HepG2 (cell line): ENCODE data around the gene MAN2B2. TPM values are rescaled to one million over a fixed set of nuclear protein-coding genes. Genes with fewer than 3 reads are reported as not detected.
A peak's percentile ranks its signal among the peaks of the same experiment; 100 is the strongest.

Experiments used
- CBX5 ChIP-seq: sonication (generic); formaldehyde crosslinking; IDR thresholded peaks from 2 replicates; pipeline ENCODE4 v1.4.0; 2020; ENCODE audit warnings: missing genetic modification reagents, borderline replicate concordance
- CC2D1A ChIP-seq: sonication (generic); formaldehyde crosslinking; IDR thresholded peaks from 2 replicates; pipeline ENCODE4 v1.8.1; 2023; ENCODE audit warnings: mild to moderate bottlenecking, missing genetic modification reagents
- FIP1L1 ChIP-seq: fragments of 200-400 bp; formaldehyde crosslinking; IDR thresholded peaks from 2 replicates; pipeline ENCODE4 v1.6.1; 2018; ENCODE audit warnings: low read depth, mild to moderate bottlenecking, low read length, moderate library complexity, borderline replicate concordance; ENCODE audit not compliant: insufficient read depth
- KAT7 ChIP-seq: IDR thresholded peaks from 2 replicates; pipeline ENCODE4 v1.6.1; 2018; ENCODE audit warnings: borderline replicate concordance, missing compliant biosample characterization
- PAF1 ChIP-seq: IDR thresholded peaks from 2 replicates; pipeline ENCODE4 v1.6.1; 2016; ENCODE audit warnings: missing genetic modification reagents, missing compliant biosample characterization
- SNAI1 ChIP-seq: sonication (generic); formaldehyde crosslinking; IDR thresholded peaks from 2 replicates; pipeline ENCODE4 v1.5.0; 2020; ENCODE audit warnings: mild to moderate bottlenecking, missing genetic modification reagents, borderline replicate concordance
- SYNCRIP ChIP-seq: fragments of 200-400 bp; formaldehyde crosslinking; IDR thresholded peaks from 2 replicates; pipeline ENCODE4 v1.6.1; 2018; ENCODE audit warnings: mild to moderate bottlenecking, low read depth, low read length; ENCODE audit not compliant: insufficient read depth
- TCF12 ChIP-seq, 2 experiments: fragments of 450-650 bp in 1 of 2; sonication (generic) in 1 of 2; formaldehyde crosslinking in 1 of 2; IDR thresholded peaks; 2 replicates each; pipeline versions ENCODE4 v1.6.1 to v1.8.0; 2017 to 2022; ENCODE audit warnings: antibody characterized with exemption in 1 of 2, mild to moderate bottlenecking in 1 of 2, missing genetic modification reagents in 1 of 2, moderate library complexity in 1 of 2
- ZKSCAN8 ChIP-seq: IDR thresholded peaks from 2 replicates; pipeline ENCODE4 v1.6.1; 2016; ENCODE audit warnings: borderline replicate concordance, missing genetic modification reagents, missing compliant biosample characterization
- ZNF180 ChIP-seq: sonication (generic); formaldehyde crosslinking; IDR thresholded peaks from 2 replicates; pipeline ENCODE4 v1.4.0; 2020; ENCODE audit warnings: low read depth, missing genetic modification reagents, borderline replicate concordance
- ZNF343 ChIP-seq: sonication (generic); formaldehyde crosslinking; IDR thresholded peaks from 2 replicates; pipeline ENCODE4 v1.4.0; 2020; ENCODE audit warnings: mild to moderate bottlenecking, missing genetic modification reagents
- ZNF431 ChIP-seq: sonication (generic); formaldehyde crosslinking; IDR thresholded peaks from 2 replicates; pipeline ENCODE4 v1.9.0; 2022; ENCODE audit warnings: missing genetic modification reagents, low read depth, mild to moderate bottlenecking, borderline replicate concordance
- ZNF549 ChIP-seq: sonication (generic); formaldehyde crosslinking; IDR thresholded peaks from 2 replicates; pipeline ENCODE4 v1.5.0; 2020; ENCODE audit warnings: missing genetic modification reagents
- ZNF720 ChIP-seq: sonication (generic); formaldehyde crosslinking; IDR thresholded peaks from 2 replicates; pipeline ENCODE4 v1.4.0; 2020; ENCODE audit warnings: missing genetic modification reagents
- ZNF747 ChIP-seq: sonication (generic); formaldehyde crosslinking; IDR thresholded peaks from 2 replicates; pipeline ENCODE4 v1.8.1; 2023; ENCODE audit warnings: missing genetic modification reagents, mild to moderate bottlenecking, borderline replicate concordance
- polyA plus RNA-seq, 8 experiments: library from polyadenylated mRNA; depleted of rRNA in 3 of 8; stranded (reverse) in 7 of 8; unstranded in 1 of 8; fragments of >200 nt; fragmentation: Illumina TruSeq in 4 of 8; extraction: Trizol in 4 of 8; gene quantifications; 2 replicates each; pipeline versions ENCODE4 v1.2.1 to v1.2.3, GENCODE V29; 2011 to 2016; ENCODE audit warnings: low read depth in 4 of 8, missing spikeins in 1 of 8, mixed read lengths in 1 of 8; ENCODE audit not compliant: insufficient read depth in 1 of 8
- total RNA-seq, 5 experiments: library from RNA; depleted of rRNA; stranded (reverse); fragments of >200 nt; fragmentation: Illumina TruSeq; extraction: Trizol; gene quantifications; 2 replicates each; pipeline ENCODE4 v1.2.3, GENCODE V29; 2016; ENCODE audit warnings: low read depth in 1 of 5
- TF ChIP-seq, protein P1 (sequence below): sonication (generic); formaldehyde crosslinking; IDR thresholded peaks from 2 replicates; pipeline ENCODE4 v1.9.0; 2022; ENCODE audit warnings: missing genetic modification reagents, mild to moderate bottlenecking, borderline replicate concordance
- TF ChIP-seq, protein P2 (sequence below): sonication (generic); formaldehyde crosslinking; IDR thresholded peaks from 2 replicates; pipeline ENCODE4 v1.4.0; 2020; ENCODE audit warnings: missing genetic modification reagents
- TF ChIP-seq, protein P3 (sequence below): sonication (generic); formaldehyde crosslinking; IDR thresholded peaks from 2 replicates; pipeline ENCODE4 v1.8.1; 2023; ENCODE audit warnings: mild to moderate bottlenecking, missing genetic modification reagents
- TF ChIP-seq, protein P4 (sequence below): conservative IDR thresholded peaks from 2 replicates; pipeline ENCODE4 v1.6.1; 2018; ENCODE audit warnings: missing genetic modification reagents
- TF ChIP-seq, protein P5 (sequence below): IDR thresholded peaks from 2 replicates; pipeline ENCODE4 v1.6.1; 2016; ENCODE audit warnings: control low read depth

MAN2B2 gene
- total and polyA plus RNA-seq, 2 of the 13 experiments (the other 11 are each of a cell fraction or from before 2014, with no cell fraction given), result 4.8 to 5.4 TPM

DNA sequence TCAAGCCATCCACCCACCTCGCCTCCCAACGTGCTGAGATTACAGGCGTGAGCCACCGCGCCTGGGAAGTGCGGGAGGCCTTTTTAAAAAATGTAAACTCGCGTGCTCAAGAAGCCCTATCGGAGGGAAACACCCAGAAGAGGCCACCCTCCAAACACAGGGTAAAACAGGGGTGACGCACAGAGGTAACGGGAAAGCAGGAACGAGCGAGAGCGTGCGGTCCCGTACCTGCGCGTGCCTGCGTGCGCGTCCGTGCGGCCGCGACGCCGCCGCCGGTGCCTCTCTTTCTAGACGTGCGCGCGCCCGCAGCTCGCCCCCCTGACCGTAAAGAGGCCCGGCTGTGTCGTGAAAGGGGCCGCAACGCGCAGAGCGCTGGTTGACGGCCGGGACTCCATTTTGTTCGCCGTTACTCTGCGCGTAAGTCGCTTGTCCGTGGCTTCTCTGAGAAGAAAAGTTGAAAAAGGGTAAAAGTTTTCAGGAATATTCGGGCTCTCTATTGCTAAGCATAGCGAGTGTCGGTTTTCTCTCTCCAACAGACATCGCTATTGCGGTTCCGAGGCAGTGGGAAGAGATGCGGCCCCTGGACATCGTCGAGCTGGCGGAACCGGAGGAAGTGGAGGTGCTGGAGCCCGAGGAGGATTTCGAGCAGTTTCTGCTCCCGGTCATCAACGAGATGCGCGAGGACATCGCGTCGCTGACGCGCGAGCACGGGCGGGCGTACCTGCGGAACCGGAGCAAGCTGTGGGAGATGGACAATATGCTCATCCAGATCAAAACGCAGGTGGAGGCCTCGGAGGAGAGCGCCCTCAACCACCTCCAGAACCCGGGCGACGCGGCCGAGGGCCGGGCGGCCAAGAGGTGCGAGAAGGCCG lies 65.5 kb downstream of the MAN2B2 start, which contains the start of gene MRFAP1 (continued):
- TF ChIP-seq SNAI1 (CRISPR knock-in tag), result no peak; the same call in 1 of the 2 replicates
- TF ChIP-seq ZNF431 (CRISPR knock-in tag), result no peak
- TF ChIP-seq, protein P1, sequence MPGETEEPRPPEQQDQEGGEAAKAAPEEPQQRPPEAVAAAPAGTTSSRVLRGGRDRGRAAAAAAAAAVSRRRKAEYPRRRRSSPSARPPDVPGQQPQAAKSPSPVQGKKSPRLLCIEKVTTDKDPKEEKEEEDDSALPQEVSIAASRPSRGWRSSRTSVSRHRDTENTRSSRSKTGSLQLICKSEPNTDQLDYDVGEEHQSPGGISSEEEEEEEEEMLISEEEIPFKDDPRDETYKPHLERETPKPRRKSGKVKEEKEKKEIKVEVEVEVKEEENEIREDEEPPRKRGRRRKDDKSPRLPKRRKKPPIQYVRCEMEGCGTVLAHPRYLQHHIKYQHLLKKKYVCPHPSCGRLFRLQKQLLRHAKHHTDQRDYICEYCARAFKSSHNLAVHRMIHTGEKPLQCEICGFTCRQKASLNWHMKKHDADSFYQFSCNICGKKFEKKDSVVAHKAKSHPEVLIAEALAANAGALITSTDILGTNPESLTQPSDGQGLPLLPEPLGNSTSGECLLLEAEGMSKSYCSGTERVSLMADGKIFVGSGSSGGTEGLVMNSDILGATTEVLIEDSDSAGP, result peak; percentile 80
- TF ChIP-seq SYNCRIP, result no peak
- peak; percentile 31; the same call in 1 of the 2 replicates for TF ChIP-seq ZNF343 (CRISPR knock-in tag)
- no peak for TF ChIP-seq ZNF720 (CRISPR knock-in tag)
- no peak for TF ChIP-seq CBX5 (CRISPR knock-in tag)
- no peak for TF ChIP-seq ZNF180
- no peak for TF ChIP-seq KAT7 (CRISPR knock-in tag)
- peak; percentile 17; the same call in 1 of the 2 replicates for TF ChIP-seq ZNF747 (CRISPR knock-in tag)
- peak; percentile 74; the same call in 1 of the 2 replicates for TF ChIP-seq FIP1L1
- TF ChIP-seq TCF12 (IDR thresholded peaks at IDR 0.05), result no peak
- TF ChIP-seq TCF12 (CRISPR knock-in tag; IDR thresholded peaks at IDR 0.05), result no peak
- TF ChIP-seq ZNF549 (CRISPR knock-in tag), result no peak
- TF ChIP-seq, protein P2, sequence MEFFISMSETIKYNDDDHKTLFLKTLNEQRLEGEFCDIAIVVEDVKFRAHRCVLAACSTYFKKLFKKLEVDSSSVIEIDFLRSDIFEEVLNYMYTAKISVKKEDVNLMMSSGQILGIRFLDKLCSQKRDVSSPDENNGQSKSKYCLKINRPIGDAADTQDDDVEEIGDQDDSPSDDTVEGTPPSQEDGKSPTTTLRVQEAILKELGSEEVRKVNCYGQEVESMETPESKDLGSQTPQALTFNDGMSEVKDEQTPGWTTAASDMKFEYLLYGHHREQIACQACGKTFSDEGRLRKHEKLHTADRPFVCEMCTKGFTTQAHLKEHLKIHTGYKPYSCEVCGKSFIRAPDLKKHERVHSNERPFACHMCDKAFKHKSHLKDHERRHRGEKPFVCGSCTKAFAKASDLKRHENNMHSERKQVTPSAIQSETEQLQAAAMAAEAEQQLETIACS (CRISPR knock-in tag), result peak; percentile 100
- no peak for TF ChIP-seq CC2D1A
- TF ChIP-seq ZKSCAN8 (CRISPR knock-in tag), result no peak
- TF ChIP-seq, protein P3, sequence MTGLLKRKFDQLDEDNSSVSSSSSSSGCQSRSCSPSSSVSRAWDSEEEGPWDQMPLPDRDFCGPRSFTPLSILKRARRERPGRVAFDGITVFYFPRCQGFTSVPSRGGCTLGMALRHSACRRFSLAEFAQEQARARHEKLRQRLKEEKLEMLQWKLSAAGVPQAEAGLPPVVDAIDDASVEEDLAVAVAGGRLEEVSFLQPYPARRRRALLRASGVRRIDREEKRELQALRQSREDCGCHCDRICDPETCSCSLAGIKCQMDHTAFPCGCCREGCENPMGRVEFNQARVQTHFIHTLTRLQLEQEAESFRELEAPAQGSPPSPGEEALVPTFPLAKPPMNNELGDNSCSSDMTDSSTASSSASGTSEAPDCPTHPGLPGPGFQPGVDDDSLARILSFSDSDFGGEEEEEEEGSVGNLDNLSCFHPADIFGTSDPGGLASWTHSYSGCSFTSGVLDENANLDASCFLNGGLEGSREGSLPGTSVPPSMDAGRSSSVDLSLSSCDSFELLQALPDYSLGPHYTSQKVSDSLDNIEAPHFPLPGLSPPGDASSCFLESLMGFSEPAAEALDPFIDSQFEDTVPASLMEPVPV (CRISPR knock-in tag), result peak; percentile 72; the same call in 1 of the 2 replicates
- TF ChIP-seq, protein P4, sequence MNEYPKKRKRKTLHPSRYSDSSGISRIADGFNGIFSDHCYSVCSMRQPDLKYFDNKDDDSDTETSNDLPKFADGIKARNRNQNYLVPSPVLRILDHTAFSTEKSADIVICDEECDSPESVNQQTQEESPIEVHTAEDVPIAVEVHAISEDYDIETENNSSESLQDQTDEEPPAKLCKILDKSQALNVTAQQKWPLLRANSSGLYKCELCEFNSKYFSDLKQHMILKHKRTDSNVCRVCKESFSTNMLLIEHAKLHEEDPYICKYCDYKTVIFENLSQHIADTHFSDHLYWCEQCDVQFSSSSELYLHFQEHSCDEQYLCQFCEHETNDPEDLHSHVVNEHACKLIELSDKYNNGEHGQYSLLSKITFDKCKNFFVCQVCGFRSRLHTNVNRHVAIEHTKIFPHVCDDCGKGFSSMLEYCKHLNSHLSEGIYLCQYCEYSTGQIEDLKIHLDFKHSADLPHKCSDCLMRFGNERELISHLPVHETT, result peak; percentile 50; the same call in 1 of the 2 replicates
- TF ChIP-seq, protein P5, sequence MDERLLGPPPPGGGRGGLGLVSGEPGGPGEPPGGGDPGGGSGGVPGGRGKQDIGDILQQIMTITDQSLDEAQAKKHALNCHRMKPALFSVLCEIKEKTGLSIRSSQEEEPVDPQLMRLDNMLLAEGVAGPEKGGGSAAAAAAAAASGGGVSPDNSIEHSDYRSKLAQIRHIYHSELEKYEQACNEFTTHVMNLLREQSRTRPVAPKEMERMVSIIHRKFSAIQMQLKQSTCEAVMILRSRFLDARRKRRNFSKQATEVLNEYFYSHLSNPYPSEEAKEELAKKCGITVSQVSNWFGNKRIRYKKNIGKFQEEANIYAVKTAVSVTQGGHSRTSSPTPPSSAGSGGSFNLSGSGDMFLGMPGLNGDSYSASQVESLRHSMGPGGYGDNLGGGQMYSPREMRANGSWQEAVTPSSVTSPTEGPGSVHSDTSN (CRISPR knock-in tag), result no peak
- TF ChIP-seq PAF1 (CRISPR knock-in tag), result no peak
